G401 (cell line): ENCODE results near the gene MST1. TPM values are rescaled to one million over a fixed set of nuclear protein-coding genes. Genes with fewer than 3 reads are reported as not detected.

Experiments
- DNase-seq: peaks from one replicate; pipeline ENCODE4 v3.0.0-alpha.2; 2015; ENCODE audit warnings: low spot score
- in situ Hi-C: cut with HindIII; loops from 2 replicates; pipeline ENCODE4 v1.10.0; 2016; ENCODE audit warnings: low sequenced_read_pairs, mixed read lengths
- total RNA-seq: library from RNA; depleted of rRNA; stranded (reverse); fragments of >200 nt; shearing (Covaris generic); gene quantifications from 2 replicates; pipeline ENCODE4 v1.2.3, GENCODE V29; 2014; rRNA removed

MST1 gene
- total RNA-seq, 1 experiment from 2014 or later: 0.95 TPM

DNA sequence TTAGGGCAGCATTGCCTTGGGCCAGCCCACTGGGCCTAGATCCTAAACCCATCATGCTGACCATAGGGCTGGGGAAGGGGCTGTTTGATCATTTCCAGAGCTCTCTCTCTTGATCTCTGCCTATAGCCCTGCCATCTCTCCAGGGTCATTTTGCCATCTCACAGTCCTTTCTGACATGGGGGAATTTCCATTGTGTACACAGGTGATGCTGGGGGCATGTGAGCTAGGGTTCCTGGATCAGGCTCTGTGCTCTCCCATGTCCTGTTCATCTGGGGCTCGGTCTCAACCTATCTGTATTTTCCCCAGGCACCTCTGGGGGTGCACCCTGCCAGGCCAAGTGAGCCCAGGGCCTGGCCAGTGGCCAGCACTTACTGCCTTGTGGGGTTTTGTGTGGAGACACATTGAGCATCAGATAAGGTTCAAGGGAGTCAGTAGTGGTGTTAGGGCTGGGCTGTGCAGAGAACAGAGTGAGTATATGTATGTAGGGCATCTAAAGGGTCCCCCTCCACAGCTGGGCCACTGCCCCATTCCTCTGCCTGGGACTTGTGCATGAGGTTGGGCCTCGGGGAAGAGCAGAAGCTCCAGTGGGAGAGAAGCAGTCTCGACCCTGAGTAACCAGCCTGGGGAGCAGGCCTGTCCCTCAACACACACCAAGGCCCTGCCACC is 40.8 kb downstream of the MST1 start:
- in situ Hi-C loops: no loop called here
- DNase-seq: no peak

DNA sequence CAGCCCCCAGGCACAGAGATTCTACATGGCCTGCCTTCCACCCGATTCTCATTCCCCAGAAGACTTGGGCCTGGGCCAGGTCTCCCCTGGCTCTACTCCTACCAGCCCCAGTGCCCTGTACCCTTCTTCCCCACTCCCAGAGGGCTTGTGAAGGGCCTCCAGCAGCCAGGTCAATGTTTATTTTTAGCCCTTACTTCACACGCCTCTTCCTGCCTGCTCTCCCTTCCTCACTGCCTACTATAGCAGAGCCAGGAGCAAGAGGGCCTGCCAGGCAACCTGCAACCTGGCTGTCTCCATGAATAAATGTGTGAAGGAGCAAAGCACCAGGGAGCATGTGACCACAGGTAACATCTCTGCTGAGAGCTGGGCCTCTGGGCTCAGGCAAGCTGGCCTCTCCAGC is 41.5 kb downstream of the MST1 start:
- in situ Hi-C loops: no loop called here
- DNase-seq: peak; percentile 87

DNA sequence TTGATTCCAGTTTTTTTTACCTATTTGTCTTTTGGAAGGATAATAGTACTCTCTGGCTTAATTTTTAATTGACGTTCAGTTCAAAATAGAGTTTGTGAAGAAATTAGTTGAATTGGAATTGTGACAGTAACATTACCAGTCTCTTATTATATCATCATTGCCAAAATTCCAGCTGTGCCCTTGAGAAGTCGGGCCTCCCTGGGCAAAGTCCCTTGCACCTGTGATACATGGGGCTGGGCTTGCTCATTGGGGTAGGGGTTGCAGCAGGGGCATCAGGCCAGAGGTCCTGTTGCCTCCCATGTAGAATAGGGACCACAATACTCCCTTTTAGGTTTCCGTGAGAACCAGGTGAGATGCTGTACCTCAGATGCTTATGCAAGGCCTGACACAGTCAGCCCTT is 43.0 kb downstream of the MST1 start:
- no peak for DNase-seq
- in situ Hi-C loops: no loop called here

DNA sequence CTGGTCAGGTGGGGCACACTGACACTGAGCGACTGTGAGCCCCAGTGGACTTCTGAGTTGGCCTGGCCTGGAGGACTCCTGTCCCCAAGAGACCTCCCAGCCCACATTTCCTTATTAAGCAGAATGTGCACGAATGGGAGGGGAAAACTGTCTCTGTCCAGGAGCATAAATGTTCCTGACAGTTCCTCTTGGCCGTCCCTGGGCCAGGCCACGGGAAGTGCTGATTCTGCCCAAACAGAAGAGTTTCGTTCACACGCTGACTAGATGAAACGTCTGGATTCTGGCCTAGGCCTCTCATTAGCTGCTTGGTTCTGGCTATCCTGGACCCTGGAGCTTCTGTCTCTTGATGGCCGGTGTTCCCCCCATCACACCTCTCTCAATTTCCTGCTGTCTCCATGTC is 44.6 kb downstream of the MST1 start:
- in situ Hi-C loops: no loop called here
- no peak for DNase-seq

DNA sequence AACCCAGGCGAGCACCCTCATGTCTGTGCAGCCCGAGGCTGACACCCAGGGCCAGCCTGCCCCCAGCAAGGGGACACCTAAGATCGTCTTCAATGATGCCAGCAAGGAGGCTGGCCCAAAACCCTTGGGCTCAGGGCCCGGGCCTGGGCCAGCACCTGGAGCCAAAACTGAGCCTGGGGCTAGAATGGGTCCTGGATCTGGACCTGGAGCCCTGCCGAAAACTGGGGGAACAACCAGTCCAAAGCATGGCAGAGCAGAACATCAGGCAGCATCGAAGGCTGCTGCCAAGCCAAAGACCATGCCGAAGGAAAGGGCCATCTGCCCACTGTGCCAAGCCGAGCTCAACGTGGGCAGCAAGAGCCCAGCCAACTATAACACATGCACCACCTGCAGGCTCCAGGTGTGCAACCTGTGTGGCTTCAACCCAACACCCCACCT is 46.5 kb downstream of the MST1 start:
- peak; percentile 51 for DNase-seq
- in situ Hi-C loops: no loop called here

DNA sequence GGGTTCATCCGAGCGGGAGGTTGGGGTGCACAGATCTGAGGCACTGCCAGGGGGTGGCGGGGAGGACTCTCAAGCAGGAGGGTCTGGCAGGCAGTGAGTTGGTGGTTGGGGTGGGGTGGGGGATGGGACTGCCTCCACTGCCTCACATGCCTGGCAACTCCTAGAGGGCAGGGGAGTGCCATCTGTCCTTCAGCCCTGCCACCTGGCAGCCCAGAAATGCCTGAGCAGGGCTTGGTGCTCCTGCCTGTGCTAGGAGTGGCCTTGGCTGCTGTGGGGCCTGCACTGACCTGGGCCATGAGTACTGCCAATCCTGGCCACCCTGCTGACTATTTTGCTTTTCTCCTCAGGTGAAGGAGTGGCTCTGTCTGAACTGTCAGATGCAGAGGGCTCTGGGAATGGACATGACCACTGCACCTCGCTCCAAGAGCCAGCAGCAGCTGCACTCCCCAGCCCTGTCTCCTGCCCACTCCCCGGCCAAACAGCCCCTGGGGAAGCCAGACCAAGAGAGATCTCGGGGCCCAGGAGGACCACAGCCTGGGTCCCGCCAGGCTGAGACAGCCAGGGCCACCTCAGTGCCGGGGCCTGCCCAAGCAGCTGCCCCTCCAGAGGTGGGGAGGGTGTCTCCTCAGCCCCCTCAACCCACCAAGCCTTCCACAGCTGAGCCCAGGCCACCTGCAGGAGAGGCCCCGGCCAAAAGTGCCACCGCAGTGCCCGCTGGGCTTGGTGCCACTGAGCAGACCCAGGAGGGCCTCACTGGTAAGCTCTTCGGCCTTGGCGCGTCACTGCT is 47.2 kb downstream of the MST1 start:
- in situ Hi-C loops: no loop called here
- DNase-seq: peak; percentile 97

DNA sequence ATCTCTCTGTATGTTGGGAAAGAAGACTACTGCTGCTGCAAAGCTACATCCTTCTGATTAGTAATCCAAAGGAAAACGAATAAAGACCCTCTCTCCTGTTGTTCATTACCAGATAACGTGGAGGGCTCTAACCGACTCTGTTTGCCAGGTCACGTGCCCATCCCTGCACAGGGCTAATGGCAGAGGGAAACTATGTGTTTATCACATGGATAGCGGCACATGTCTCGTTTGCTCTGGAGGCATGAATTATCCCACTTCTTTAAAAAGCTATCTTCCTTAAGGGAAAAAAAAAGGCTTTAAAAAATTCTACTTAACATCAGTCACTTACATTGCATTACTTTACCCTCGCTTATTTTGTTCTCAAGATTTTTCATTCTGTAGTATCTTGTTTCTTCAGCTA is 48.0 kb downstream of the MST1 start:
- in situ Hi-C loops: no loop called here
- DNase-seq: peak; percentile 35

DNA sequence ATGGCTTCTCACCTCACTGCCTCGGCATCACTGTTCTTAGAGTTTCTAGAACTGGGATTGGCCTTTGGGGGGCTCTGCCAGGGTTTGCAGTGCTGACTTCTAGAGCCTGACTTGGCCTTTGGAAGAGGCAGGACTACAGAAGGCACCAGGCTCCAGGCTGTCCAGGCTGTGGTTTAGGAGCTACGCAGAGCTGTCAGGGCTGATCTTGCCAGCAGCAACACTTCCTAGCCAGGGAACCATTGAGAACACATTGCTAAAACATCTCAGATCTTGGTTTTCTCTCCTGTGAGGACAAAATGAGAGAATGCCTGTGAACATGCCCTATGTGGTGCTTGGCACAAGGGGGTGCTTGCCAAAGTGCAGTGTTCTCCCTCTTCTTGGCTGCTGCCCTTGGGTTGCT is 49.7 kb downstream of the MST1 start:
- peak; percentile 61 for DNase-seq
- in situ Hi-C loops: no loop called here

DNA sequence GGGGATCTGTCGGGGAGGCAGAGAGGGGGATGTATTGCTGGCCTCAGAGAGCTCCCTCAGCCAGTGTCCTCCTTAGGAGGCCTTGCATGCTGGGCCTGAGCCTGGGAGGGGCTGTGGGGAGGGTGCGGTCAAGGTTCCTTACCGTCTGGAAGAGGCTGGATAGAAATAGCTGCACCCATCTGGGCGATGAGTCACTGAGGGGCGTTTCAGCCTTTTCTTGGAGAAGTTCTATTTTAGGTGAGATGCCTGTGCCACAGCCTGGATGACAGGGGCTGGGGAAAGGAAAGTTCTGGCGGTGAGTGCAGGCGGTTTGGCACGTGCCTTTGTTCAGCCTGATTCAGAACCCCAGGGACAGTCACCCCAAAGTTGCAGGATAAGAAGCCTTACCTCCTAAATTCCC is 50.8 kb downstream of the MST1 start:
- no peak for DNase-seq
- in situ Hi-C loops: no loop called here

DNA sequence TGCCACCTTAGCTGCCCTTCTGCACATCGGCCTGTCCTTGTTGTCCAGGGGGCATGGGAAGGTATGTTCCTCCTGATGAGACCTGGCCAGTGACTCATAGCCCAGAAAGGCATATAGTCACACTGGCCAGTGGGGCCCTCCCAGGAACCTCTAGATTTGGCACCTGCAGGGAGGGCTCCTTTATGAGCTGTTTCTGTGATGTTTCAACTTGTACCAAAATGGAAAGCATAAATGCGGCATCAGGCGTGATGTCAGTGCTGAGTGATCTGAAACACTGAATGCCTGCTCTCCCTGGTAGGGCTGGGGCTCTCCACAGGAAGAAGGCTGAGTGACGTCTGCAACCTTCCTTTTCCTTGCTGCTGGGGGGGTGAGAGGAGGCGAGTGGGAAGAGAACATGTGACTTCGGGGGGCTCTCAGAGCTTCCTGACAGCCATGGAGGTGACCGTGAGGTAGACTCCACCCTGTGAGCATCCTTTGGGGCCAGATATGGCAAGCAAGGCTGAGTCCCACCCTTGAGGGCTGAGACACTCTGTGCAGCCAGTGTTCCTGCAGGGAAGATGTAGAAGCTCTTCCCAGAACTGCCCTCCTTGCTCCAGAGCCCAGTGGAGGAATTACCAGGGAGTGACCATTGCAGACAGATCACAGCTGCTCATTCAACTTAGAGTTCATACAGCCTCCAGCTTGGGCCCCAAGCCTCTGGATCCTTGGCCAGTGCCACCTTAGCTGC is 52.2 kb downstream of the MST1 start:
- in situ Hi-C loops: no loop called here
- no peak for DNase-seq

DNA sequence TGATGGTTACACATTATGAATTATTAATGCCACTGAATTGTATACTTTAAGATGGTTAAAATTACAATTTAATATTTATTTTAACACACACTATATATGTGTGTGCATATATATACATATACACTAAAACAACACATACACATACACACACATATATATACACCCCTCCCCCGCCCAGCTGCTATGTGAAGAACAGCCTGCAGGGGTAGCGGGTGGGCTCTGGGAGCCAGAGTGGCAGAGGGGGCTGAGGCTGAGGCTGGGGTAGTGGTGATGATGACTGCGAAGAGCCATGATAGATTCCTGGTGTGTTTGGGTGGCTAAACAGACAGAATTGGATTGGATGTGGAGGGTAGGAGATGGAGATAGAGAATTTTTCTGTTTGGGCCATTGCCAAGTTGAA is 54.5 kb downstream of the MST1 start:
- in situ Hi-C loops: no loop called here
- DNase-seq: no peak

Other genes with a start within 250 kb of the MST1 start
- gene DAG1, start 219.2 kb downstream of the MST1 start, total RNA-seq: 91.3 and 143 TPM in 2 replicates
- 0.24 and 0.31 TPM in 2 replicates for gene BSN, start 135.0 kb downstream of the MST1 start, total RNA-seq
- gene APEH, start 15.1 kb downstream of the MST1 start, total RNA-seq: 261 and 301 TPM in 2 replicates
- 24.9 and 34.0 TPM in 2 replicates for gene RNF123, start 83 bp upstream of the MST1 start, total RNA-seq
- 1.1 and 2.2 TPM in 2 replicates for gene AMIGO3, start 30.2 kb upstream of the MST1 start, total RNA-seq
- 23.1 and 26.8 TPM in 2 replicates for gene GMPPB, start 34.5 kb upstream of the MST1 start, total RNA-seq
- gene IP6K1, start 97.1 kb upstream of the MST1 start, total RNA-seq: 33.2 and 42.5 TPM in 2 replicates
- not detected in 2 replicates for gene CDHR4, start 110.4 kb upstream of the MST1 start, total RNA-seq
- 0.68 and 5.2 TPM in 2 replicates for gene INKA1, start 113.8 kb upstream of the MST1 start, total RNA-seq
- gene UBA7, start 124.5 kb upstream of the MST1 start, total RNA-seq: 0.14 and 0.49 TPM in 2 replicates
- gene TRAIP, start 167.1 kb upstream of the MST1 start, total RNA-seq: 7.2 and 20.4 TPM in 2 replicates
- gene CAMKV, start 180.4 kb upstream of the MST1 start, total RNA-seq: 1.4 and 2.1 TPM in 2 replicates
- not detected in 2 replicates for gene MST1R, start 214.4 kb upstream of the MST1 start, total RNA-seq
- gene MON1A, start 240.3 kb upstream of the MST1 start, total RNA-seq: 12.1 TPM in 2 replicates